Endodermal cell (in vitro differentiated cells): Measurements from ENCODE around the gene SMYD3. TPM values are rescaled to one million over a fixed set of nuclear protein-coding genes. Genes with fewer than 3 reads are reported as not detected.

ENCODE experiments used
- DNase-seq: peaks from one replicate; pipeline ENCODE4 v3.0.0-alpha.2; 2017
- H3K27ac ChIP-seq: 2 replicates; pipeline ENCODE4 v1.5.1; 2013; ENCODE audit warnings: mild to moderate bottlenecking, low read depth, low read length, moderate library complexity
- H3K27me3 ChIP-seq: 2 replicates; pipeline ENCODE4 v1.6.1; 2013; ENCODE audit warnings: mild to moderate bottlenecking, low read length, moderate library complexity; ENCODE audit not compliant: insufficient read depth, control insufficient read depth, poor library complexity, severe bottlenecking
- H3K36me3 ChIP-seq: 2 replicates; pipeline ENCODE4 v1.7.0; 2013; ENCODE audit warnings: mild to moderate bottlenecking, low read length, moderate library complexity; ENCODE audit not compliant: control insufficient read depth, insufficient read depth
- H3K4me1 ChIP-seq: one replicate; pipeline ENCODE4 v1.7.0; 2013; ENCODE audit warnings: low read length; ENCODE audit not compliant: control insufficient read depth, insufficient read depth
- H3K4me3 ChIP-seq: 2 replicates; pipeline ENCODE4 v1.5.1; 2013; ENCODE audit warnings: mild to moderate bottlenecking, low read length, moderate library complexity
- H3K9ac ChIP-seq: 2 replicates; pipeline ENCODE4 v1.6.1; 2013; ENCODE audit warnings: mild to moderate bottlenecking, low read length, moderate library complexity; ENCODE audit not compliant: poor library complexity, severe bottlenecking; ENCODE audit errors: extremely low read depth
- H3K9me3 ChIP-seq: 2 replicates; pipeline ENCODE4 v1.6.1; 2013; ENCODE audit warnings: mild to moderate bottlenecking, low read length, moderate library complexity; ENCODE audit not compliant: control insufficient read depth
- H3K27ac Mint-ChIP-seq: 2 replicates; pipeline ENCODE4 v1.8.0; 2020; ENCODE audit warnings: mixed read lengths
- H3K27me3 Mint-ChIP-seq: 2 replicates; pipeline ENCODE4 v1.8.0; 2021; ENCODE audit warnings: mild to moderate bottlenecking, mixed read lengths; ENCODE audit not compliant: insufficient read depth
- H3K36me3 Mint-ChIP-seq: 2 replicates; pipeline ENCODE4 v1.8.0; 2020; ENCODE audit warnings: low read depth, mixed read lengths
- H3K4me1 Mint-ChIP-seq: 2 replicates; pipeline ENCODE4 v1.8.0; 2020; ENCODE audit warnings: mixed read lengths
- H3K4me3 Mint-ChIP-seq: 2 replicates; pipeline ENCODE4 v1.8.0; 2020; ENCODE audit warnings: mild to moderate bottlenecking, moderate library complexity, mixed read lengths
- H3K9me3 Mint-ChIP-seq: 2 replicates; pipeline ENCODE4 v1.8.0; 2020; ENCODE audit warnings: mild to moderate bottlenecking, mixed read lengths
- WGBS, 2 experiments: methylation state at CpG; one replicate each; pipeline versions ENCODE4 v1.1.5 to v1.1.7; 2013; ENCODE audit warnings: missing lambda C conversion rate in 2 of 2, mixed read lengths in 1 of 2; ENCODE audit not compliant: insufficient coverage in 1 of 2, insufficient read length in 1 of 2; 5-methylcytosine and 5-hydroxymethylcytosine counted together
- total RNA-seq, 2 donors: library from RNA; stranded (reverse); fragmentation: NEBNext Ultra II Directional in 1 of 2; extraction: Animal tissue kit (Norgen Biotek cat#: 25700) in 1 of 2; gene quantifications; 2 replicates in 1 of 2; 3 replicates in 1 of 2; pipeline ENCODE4 v1.2.1, GENCODE V29; 2021
- TF ChIP-seq, protein P1 (sequence below): fragments of 200-600 bp; sonication (generic); conservative IDR thresholded peaks from 2 replicates; pipeline ENCODE4 v1.5.0; 2021; ENCODE audit warnings: antibody characterized with exemption, mild to moderate bottlenecking

Gene SMYD3
- total RNA-seq, 2 donors from 2014 or later = 32.3 to 45.8 TPM

DNA sequence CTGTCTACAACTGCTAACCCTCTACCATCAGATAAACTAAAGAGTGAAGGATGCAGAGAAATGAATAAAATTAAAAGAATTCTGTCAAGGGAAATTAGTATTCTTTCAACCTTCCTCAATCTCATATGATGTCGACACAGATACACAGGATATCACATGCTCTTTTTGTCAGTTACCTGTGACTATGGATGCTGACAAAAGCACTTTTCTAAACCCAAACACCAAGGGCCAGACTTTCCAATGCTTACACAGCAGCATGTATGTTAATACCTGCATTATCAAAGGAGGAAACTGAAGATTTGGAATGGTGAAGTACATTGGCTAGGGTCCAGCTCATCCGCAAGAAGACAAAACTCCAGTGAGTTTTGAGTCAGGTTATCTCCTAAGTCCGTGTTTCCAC, 294.0 kb downstream of the SMYD3 start:
- Histone ChIP-seq H3K4me3 (no peak overlapping the region), H3K4me1 (peaks cover 4% of the 10 kb centered on the region), H3K9me3 (no peaks in the 10 kb centered on the region), H3K9ac (no peak overlapping the region), H3K27me3 (no peaks in the 10 kb centered on the region), H3K36me3 (no peaks in the 10 kb centered on the region), H3K27ac (no peak overlapping the region)
- Mint-ChIP-seq H3K4me3 (no peak overlapping the region), H3K4me1 (no peaks in the 10 kb centered on the region), H3K9me3 (peaks cover 2% of the 10 kb centered on the region), H3K27me3 (no peaks in the 10 kb centered on the region), H3K36me3 (peaks cover 2% of the 10 kb centered on the region), H3K27ac (no peak overlapping the region)
- no peak for DNase-seq
- TF ChIP-seq, protein P1, sequence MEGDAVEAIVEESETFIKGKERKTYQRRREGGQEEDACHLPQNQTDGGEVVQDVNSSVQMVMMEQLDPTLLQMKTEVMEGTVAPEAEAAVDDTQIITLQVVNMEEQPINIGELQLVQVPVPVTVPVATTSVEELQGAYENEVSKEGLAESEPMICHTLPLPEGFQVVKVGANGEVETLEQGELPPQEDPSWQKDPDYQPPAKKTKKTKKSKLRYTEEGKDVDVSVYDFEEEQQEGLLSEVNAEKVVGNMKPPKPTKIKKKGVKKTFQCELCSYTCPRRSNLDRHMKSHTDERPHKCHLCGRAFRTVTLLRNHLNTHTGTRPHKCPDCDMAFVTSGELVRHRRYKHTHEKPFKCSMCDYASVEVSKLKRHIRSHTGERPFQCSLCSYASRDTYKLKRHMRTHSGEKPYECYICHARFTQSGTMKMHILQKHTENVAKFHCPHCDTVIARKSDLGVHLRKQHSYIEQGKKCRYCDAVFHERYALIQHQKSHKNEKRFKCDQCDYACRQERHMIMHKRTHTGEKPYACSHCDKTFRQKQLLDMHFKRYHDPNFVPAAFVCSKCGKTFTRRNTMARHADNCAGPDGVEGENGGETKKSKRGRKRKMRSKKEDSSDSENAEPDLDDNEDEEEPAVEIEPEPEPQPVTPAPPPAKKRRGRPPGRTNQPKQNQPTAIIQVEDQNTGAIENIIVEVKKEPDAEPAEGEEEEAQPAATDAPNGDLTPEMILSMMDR = no peak
- 94% methylated on average over 3 of the region's 3 CpGs; no CpG with 5 or more reads in 1 of the 2 experiments for WGBS, 2 experiments

DNA sequence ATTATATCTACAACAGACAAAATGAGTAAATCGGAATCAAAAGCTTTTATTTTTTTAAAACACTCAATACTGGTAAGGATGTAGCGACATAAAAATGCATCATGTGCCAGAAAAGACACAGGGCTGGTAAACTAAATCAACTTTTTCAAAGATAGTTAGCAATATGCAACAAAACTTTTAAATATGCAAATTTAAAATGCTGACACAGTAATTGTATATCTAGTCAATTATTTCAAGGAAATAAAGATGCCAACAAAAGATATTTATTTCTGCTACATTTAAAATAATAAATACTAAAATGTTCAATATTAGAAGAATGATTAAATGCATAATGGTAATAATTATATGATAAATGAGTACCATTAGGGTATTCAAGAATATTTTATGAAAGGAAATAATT, 295.1 kb downstream of the SMYD3 start:
- WGBS, 2 experiments = 96% methylated on average over 2 of the region's 2 CpGs; no CpG with 5 or more reads in 1 of the 2 experiments
- DNase-seq = no peak
- no peaks in the 10 kb centered on the region for H3K4me1 Mint-ChIP-seq

DNA sequence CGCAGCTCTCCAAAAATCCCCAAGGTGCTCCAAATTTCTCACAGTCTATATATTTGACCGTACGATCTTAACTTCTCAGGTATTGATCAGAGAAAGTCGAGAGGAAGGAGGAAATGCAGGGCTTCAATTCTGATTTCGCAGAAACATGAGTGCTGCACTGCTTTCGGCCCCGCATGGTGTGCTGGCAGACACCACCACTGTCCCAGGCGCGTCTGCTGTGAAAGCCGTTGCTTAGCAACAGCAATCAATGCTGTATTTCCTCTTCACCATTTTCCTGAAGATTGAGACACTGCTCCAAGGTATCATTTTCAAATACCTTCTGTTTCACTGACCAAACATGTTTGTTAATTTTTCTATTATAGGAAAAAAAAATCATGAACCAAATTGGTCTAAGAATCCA, 296.3 kb downstream of the SMYD3 start:
- H3K4me3 ChIP-seq = no peak overlapping the region
- Mint-ChIP-seq H3K4me3 (no peak overlapping the region), H3K4me1 (no peaks in the 10 kb centered on the region), H3K27ac (no peak overlapping the region), H3K27me3 (no peaks in the 10 kb centered on the region), H3K9me3 (no peaks in the 10 kb centered on the region), H3K36me3 (no peaks in the 10 kb centered on the region)
- peak; percentile 53 for DNase-seq
- H3K9me3 ChIP-seq = no peaks in the 10 kb centered on the region
- H3K4me1 ChIP-seq = peaks cover 4% of the 10 kb centered on the region
- no peaks in the 10 kb centered on the region for H3K27me3 ChIP-seq
- TF ChIP-seq, protein P1 = no peak
- no peak overlapping the region for H3K27ac ChIP-seq
- WGBS, 2 experiments = 69 to 76% methylated on average over 10 of the region's 10 CpGs
- H3K36me3 ChIP-seq = no peaks in the 10 kb centered on the region
- no peak overlapping the region for H3K9ac ChIP-seq

More for the DNA sequence above, 295.1 kb downstream of the SMYD3 start:
- no peak overlapping the region for H3K4me3 Mint-ChIP-seq
- no peak overlapping the region for H3K27ac Mint-ChIP-seq
- Histone ChIP-seq H3K36me3 (no peaks in the 10 kb centered on the region), H3K4me3 (no peak overlapping the region), H3K4me1 (peaks cover 4% of the 10 kb centered on the region), H3K9ac (no peak overlapping the region), H3K27me3 (no peaks in the 10 kb centered on the region), H3K9me3 (no peaks in the 10 kb centered on the region), H3K27ac (no peak overlapping the region)
- no peaks in the 10 kb centered on the region for H3K27me3 Mint-ChIP-seq
- H3K36me3 Mint-ChIP-seq = no peaks in the 10 kb centered on the region
- TF ChIP-seq, protein P1 = no peak
- H3K9me3 Mint-ChIP-seq = no peaks in the 10 kb centered on the region
